ENCODE data around the gene ARID1B. TPM values are rescaled to one million over a fixed set of nuclear protein-coding genes. Genes with fewer than 3 reads are reported as not detected.
A peak's percentile ranks its signal among the peaks of the same experiment; 100 is the strongest.

Gene ARID1B
- total RNA-seq, 1 donor from 2014 or later: 79.1 TPM

GRCh38 chr6:156790711-156791319 is 13.6 kb downstream of the ARID1B start:
- H3K27me3 Mint-ChIP-seq (ENCODE audit: insufficient read depth): no peaks in the 10 kb centered on the region
- H3K4me3 Mint-ChIP-seq: no peak overlapping the region
- no peak overlapping the region for H3K27ac Mint-ChIP-seq
- peaks cover 47% of the 10 kb centered on the region for H3K4me1 Mint-ChIP-seq (ENCODE audit: low read depth)
- intact Hi-C loops (cut with micrococcal nuclease): no loop called here
- no peaks in the 10 kb centered on the region for H3K9me3 Mint-ChIP-seq
- H3K36me3 Mint-ChIP-seq (ENCODE audit: low read depth): peaks cover 7% of the 10 kb centered on the region
- DNase-seq (ENCODE audit: low spot score): no peak

- no peak overlapping the region for H3K27ac Mint-ChIP-seq
- H3K4me3 Mint-ChIP-seq: no peak overlapping the region
- no peaks in the 10 kb centered on the region for H3K9me3 Mint-ChIP-seq
- peaks cover 3% of the 10 kb centered on the region for H3K36me3 Mint-ChIP-seq (ENCODE audit: low read depth)
- peaks cover 43% of the 10 kb centered on the region for H3K4me1 Mint-ChIP-seq (ENCODE audit: low read depth)
- H3K27me3 Mint-ChIP-seq (ENCODE audit: insufficient read depth): no peaks in the 10 kb centered on the region
- intact Hi-C loops (cut with micrococcal nuclease): no loop called here
- DNase-seq (ENCODE audit: low spot score): no peak
These were observed 14.2 kb downstream of the ARID1B start for GRCh38 chr6:156791320-156791850.

- H3K27me3 Mint-ChIP-seq (ENCODE audit: insufficient read depth): no peaks in the 10 kb centered on the region
- no peak overlapping the region for H3K4me3 Mint-ChIP-seq
- H3K36me3 Mint-ChIP-seq (ENCODE audit: low read depth): peaks cover 1% of the 10 kb centered on the region
- intact Hi-C loops (cut with micrococcal nuclease): no loop called here
- H3K4me1 Mint-ChIP-seq (ENCODE audit: low read depth): peaks cover 29% of the 10 kb centered on the region
- no peak overlapping the region for H3K27ac Mint-ChIP-seq
- H3K9me3 Mint-ChIP-seq: no peaks in the 10 kb centered on the region
- DNase-seq (ENCODE audit: low spot score): no peak
These were observed 16.0 kb downstream of the ARID1B start for GRCh38 chr6:156793200-156793599.

DNA sequence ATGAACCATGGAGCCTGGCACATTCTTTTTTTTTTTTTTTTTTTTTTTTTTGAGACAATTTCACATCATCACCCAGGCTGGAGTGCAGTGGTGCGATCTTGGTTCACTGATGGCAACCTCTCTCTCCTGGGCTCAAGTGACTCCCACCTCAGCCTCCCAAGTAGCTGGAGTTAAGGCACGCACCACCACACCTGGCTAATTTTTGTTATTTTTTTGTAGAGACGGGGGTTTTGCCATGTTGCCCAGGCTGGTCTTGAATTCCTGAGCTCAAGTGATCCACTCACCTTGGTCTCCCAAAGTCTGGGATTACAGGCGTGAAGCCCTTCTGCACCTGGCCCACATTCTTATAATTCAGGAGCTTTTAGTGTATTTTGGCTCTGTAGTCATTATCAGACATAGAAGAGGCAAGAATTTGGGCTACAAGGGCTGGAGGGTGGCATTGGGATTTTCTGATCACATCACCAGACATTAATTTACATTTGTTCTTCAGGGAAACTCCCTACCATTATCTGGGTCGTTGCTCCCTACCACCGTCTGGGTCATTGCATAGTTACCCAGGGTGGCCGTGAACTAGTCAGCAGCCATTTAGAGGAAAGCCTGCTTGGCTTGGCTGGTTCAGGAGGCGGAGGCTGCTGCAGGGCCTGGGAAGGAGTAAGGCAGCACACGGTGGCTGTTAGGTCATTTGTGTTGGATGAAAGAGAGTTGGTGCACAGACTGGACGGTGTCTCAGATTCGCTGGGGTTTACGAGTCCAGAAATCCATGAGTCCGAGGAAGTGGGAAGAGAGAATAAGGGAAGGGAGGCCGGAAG is 17.6 kb downstream of the ARID1B start:
- Mint-ChIP-seq H3K27me3 (ENCODE audit: insufficient read depth) (no peaks in the 10 kb centered on the region), H3K4me3 (no peak overlapping the region), H3K36me3 (ENCODE audit: low read depth) (peaks cover 1% of the 10 kb centered on the region), H3K4me1 (ENCODE audit: low read depth) (peaks cover 25% of the 10 kb centered on the region), H3K9me3 (no peaks in the 10 kb centered on the region), H3K27ac (no peak overlapping the region)
- intact Hi-C loops (cut with micrococcal nuclease): no loop called here
- no peak for DNase-seq (ENCODE audit: low spot score)

- Mint-ChIP-seq H3K9me3 (no peaks in the 10 kb centered on the region), H3K4me3 (no peak overlapping the region), H3K27me3 (ENCODE audit: insufficient read depth) (no peaks in the 10 kb centered on the region), H3K4me1 (ENCODE audit: low read depth) (peaks cover 20% of the 10 kb centered on the region), H3K36me3 (ENCODE audit: low read depth) (peaks cover 1% of the 10 kb centered on the region), H3K27ac (no peak overlapping the region)
- intact Hi-C loops (cut with micrococcal nuclease): no loop called here
- DNase-seq (ENCODE audit: low spot score): no peak
These were observed 18.6 kb downstream of the ARID1B start for GRCh38 chr6:156795825-156796224.

GRCh38 chr6:156796627-156797026 is 19.4 kb downstream of the ARID1B start:
- Mint-ChIP-seq H3K4me3 (no peak overlapping the region), H3K9me3 (no peaks in the 10 kb centered on the region), H3K27ac (no peak overlapping the region), H3K36me3 (ENCODE audit: low read depth) (peaks cover 1% of the 10 kb centered on the region), H3K27me3 (ENCODE audit: insufficient read depth) (no peaks in the 10 kb centered on the region), H3K4me1 (ENCODE audit: low read depth) (peaks cover 14% of the 10 kb centered on the region)
- no peak for DNase-seq (ENCODE audit: low spot score)
- intact Hi-C loops (cut with micrococcal nuclease): no loop called here

DNA sequence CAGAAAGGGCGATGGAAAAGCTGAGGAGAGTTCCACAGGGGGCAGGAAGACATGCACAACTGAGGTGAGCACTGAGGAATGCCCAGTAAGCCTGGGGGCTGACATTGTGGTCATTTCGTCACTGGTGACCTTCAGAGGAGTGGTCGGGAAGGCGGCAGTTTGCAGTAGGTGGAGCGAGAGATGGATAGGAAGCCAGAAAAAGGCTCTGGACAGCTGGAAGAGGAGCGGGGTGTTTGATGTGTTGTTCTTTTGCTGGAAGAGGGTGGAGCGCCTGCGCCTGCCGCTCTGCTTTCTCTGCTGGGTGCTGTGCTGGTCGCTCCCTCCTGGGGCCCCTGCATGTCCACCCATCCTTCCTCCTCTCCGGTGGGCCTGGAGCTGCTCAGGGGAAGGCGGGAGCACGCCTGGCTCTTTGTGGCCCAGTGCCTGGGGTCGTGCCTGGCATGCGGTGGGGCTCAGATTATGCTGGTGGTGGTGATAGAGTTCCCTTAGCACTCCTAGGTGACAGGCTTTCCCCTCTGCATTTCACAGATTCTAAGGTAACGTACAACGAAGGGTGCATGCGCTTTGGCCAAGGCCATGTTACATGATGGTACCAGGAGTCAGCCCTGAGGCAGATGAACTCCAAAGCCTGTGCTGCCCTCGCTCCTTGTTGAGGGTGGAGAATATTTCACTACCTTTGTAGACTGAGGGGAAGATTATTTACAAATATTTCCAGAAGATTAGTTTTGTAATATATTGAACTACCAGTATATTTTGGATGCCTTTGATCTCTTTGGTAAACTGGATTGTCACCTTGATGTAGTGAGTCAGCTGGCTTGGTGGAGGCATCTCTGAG is 20.9 kb downstream of the ARID1B start:
- no peak for DNase-seq (ENCODE audit: low spot score)
- Mint-ChIP-seq H3K27me3 (ENCODE audit: insufficient read depth) (no peaks in the 10 kb centered on the region), H3K36me3 (ENCODE audit: low read depth) (peaks cover 5% of the 10 kb centered on the region), H3K9me3 (no peaks in the 10 kb centered on the region), H3K27ac (no peak overlapping the region), H3K4me3 (no peak overlapping the region), H3K4me1 (ENCODE audit: low read depth) (peaks cover 11% of the 10 kb centered on the region)
- intact Hi-C loops (cut with micrococcal nuclease): no loop called here

- intact Hi-C loops (cut with micrococcal nuclease): no loop called here
- DNase-seq (ENCODE audit: low spot score): no peak
- no peaks in the 10 kb centered on the region for H3K27me3 Mint-ChIP-seq (ENCODE audit: insufficient read depth)
- H3K27ac Mint-ChIP-seq: no peak overlapping the region
- H3K36me3 Mint-ChIP-seq (ENCODE audit: low read depth): peaks cover 5% of the 10 kb centered on the region
- no peaks in the 10 kb centered on the region for H3K9me3 Mint-ChIP-seq
- peaks cover 29% of the 10 kb centered on the region for H3K4me1 Mint-ChIP-seq (ENCODE audit: low read depth)
- no peak overlapping the region for H3K4me3 Mint-ChIP-seq
These were observed 24.5 kb downstream of the ARID1B start for GRCh38 chr6:156801712-156802111.

DNA sequence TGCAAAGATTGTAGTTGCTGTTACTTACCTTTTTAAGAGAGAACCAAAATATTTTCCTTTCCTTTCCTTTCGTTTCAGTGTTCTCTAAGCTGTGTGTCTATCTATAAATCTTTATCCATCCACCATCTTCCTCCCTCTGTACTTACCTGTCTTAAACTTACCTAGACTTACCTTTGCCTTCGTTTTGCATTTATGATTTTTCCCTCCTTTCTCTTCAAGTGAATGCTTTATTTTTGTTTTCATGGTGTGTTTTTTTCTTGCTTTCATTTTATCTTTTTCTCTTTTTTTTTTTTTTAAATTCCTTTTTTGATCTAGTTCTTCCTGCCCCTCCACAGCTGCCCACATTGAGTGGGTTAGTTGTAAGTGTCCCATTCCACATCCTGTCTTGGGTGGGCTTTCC is 26.2 kb downstream of the ARID1B start:
- intact Hi-C loops (cut with micrococcal nuclease): no loop called here
- DNase-seq (ENCODE audit: low spot score): no peak
- peaks cover 37% of the 10 kb centered on the region for H3K4me1 Mint-ChIP-seq (ENCODE audit: low read depth)
- no peak overlapping the region for H3K4me3 Mint-ChIP-seq
- peaks cover 4% of the 10 kb centered on the region for H3K36me3 Mint-ChIP-seq (ENCODE audit: low read depth)
- peak overlapping the region; percentile 36 for H3K27ac Mint-ChIP-seq
- no peaks in the 10 kb centered on the region for H3K27me3 Mint-ChIP-seq (ENCODE audit: insufficient read depth)
- no peaks in the 10 kb centered on the region for H3K9me3 Mint-ChIP-seq

GRCh38 chr6:156804402-156804801 is 27.2 kb downstream of the ARID1B start:
- Mint-ChIP-seq H3K4me1 (ENCODE audit: low read depth) (peaks cover 43% of the 10 kb centered on the region), H3K27ac (no peak overlapping the region), H3K4me3 (no peak overlapping the region), H3K36me3 (ENCODE audit: low read depth) (peaks cover 4% of the 10 kb centered on the region), H3K27me3 (ENCODE audit: insufficient read depth) (no peaks in the 10 kb centered on the region), H3K9me3 (no peaks in the 10 kb centered on the region)
- no peak for DNase-seq (ENCODE audit: low spot score)
- intact Hi-C loops (cut with micrococcal nuclease): no loop called here

- intact Hi-C loops (cut with micrococcal nuclease): no loop called here
- peaks cover 4% of the 10 kb centered on the region for H3K9me3 Mint-ChIP-seq
- DNase-seq (ENCODE audit: low spot score): no peak
- no peak overlapping the region for H3K4me3 Mint-ChIP-seq
- H3K36me3 Mint-ChIP-seq (ENCODE audit: low read depth): peaks cover 11% of the 10 kb centered on the region
- no peaks in the 10 kb centered on the region for H3K27me3 Mint-ChIP-seq (ENCODE audit: insufficient read depth)
- no peak overlapping the region for H3K27ac Mint-ChIP-seq
- peaks cover 50% of the 10 kb centered on the region for H3K4me1 Mint-ChIP-seq (ENCODE audit: low read depth)
These were observed 29.0 kb downstream of the ARID1B start for GRCh38 chr6:156806155-156806554.

DNA sequence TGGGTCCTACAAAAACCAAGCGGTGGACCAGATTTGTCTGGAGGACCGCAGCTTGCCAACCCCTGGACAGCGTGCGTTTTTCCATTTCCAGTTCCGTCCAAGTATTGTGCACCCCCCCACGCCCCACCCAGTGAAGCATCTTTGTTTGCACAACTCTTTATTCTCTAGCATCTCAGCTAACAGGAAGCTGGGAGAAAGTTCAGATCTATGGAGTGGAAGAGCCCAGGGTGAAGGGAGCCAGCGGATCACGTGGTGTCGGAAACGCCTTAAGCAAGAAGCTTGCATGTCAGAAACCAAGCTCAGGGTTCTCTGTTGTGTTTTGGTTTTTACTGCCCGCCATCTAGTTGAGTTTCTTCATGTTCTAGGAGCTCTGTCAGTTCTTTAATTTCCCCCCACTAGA is 29.9 kb downstream of the ARID1B start:
- Mint-ChIP-seq H3K27ac (no peak overlapping the region), H3K4me3 (no peak overlapping the region), H3K4me1 (ENCODE audit: low read depth) (peaks cover 48% of the 10 kb centered on the region)

GRCh38 chr6:156807795-156808194 is 30.6 kb downstream of the ARID1B start:
- no peak overlapping the region for H3K27ac Mint-ChIP-seq
- no peak overlapping the region for H3K4me3 Mint-ChIP-seq
- no peak for DNase-seq (ENCODE audit: low spot score)
- peaks cover 46% of the 10 kb centered on the region for H3K4me1 Mint-ChIP-seq (ENCODE audit: low read depth)
- H3K27me3 Mint-ChIP-seq (ENCODE audit: insufficient read depth): no peaks in the 10 kb centered on the region
- intact Hi-C loops (cut with micrococcal nuclease): no loop called here
- peaks cover 7% of the 10 kb centered on the region for H3K36me3 Mint-ChIP-seq (ENCODE audit: low read depth)
- H3K9me3 Mint-ChIP-seq: peaks cover 4% of the 10 kb centered on the region

More for the DNA sequence above, 29.9 kb downstream of the ARID1B start:
- intact Hi-C loops (cut with micrococcal nuclease): no loop called here
- no peaks in the 10 kb centered on the region for H3K27me3 Mint-ChIP-seq (ENCODE audit: insufficient read depth)
- peaks cover 7% of the 10 kb centered on the region for H3K36me3 Mint-ChIP-seq (ENCODE audit: low read depth)
- no peak for DNase-seq (ENCODE audit: low spot score)
- H3K9me3 Mint-ChIP-seq: peaks cover 4% of the 10 kb centered on the region

Data from activated T-helper 1 cell treated with anti-CD3 and anti-CD28 coated beads, Interleukin-12 subunit alpha, Interleukin-12 subunit beta, Interleukin-2, Interleukin-4 antibody, amounts not matched to agents 30 ng/mL and 10 ng/mL and 1 ng/mL, durations not matched to agents 14 hours and 24 hours and 36 hours (primary cell).